GM23338 (cell line): ENCODE measurements around the gene XPC. TPM values are rescaled to one million over a fixed set of nuclear protein-coding genes. Genes with fewer than 3 reads are reported as not detected.

Source experiments
- ATAC-seq: fragments of 200-7000 bp; cut with Tn5 transposase; 3 replicates; pipeline ENCODE4 v1.9.1; 2020
- DNase-seq: peaks from one replicate; pipeline ENCODE4 v3.0.0-alpha.2; 2015; ENCODE audit warnings: low spot score
- H2AFZ ChIP-seq: fragments of 200-600 bp; sonication (generic); 2 replicates; pipeline ENCODE4 v1.8.0; 2016; ENCODE audit warnings: antibody characterized with exemption, mild to moderate bottlenecking, moderate library complexity
- H3F3A ChIP-seq: fragments of 200-600 bp; sonication (generic); replicated peaks from 2 replicates; pipeline ENCODE4 v1.8.0; 2017; ENCODE audit warnings: antibody characterized with exemption, mixed run types, low read depth
- H3K27ac ChIP-seq: fragments of 200-600 bp; sonication (generic); 2 replicates; pipeline ENCODE4 v1.6.1; 2016; ENCODE audit warnings: low read depth
- H3K27me3 ChIP-seq: fragments of 200-600 bp; sonication (generic); 2 replicates; pipeline ENCODE4 v1.8.0; 2016; ENCODE audit warnings: mild to moderate bottlenecking, mixed run types, moderate library complexity; ENCODE audit not compliant: insufficient read depth
- H3K36me3 ChIP-seq: fragments of 200-600 bp; sonication (generic); 2 replicates; pipeline ENCODE4 v1.8.0; 2016; ENCODE audit warnings: mild to moderate bottlenecking; ENCODE audit not compliant: insufficient read depth
- H3K4me1 ChIP-seq: fragments of 200-600 bp; sonication (generic); 2 replicates; pipeline ENCODE4 v1.8.0; 2016; ENCODE audit warnings: mild to moderate bottlenecking, moderate library complexity; ENCODE audit not compliant: insufficient read depth
- H3K4me2 ChIP-seq: fragments of 200-600 bp; sonication (generic); 2 replicates; pipeline ENCODE4 v1.7.1; 2017; ENCODE audit warnings: mixed run types
- H3K4me3 ChIP-seq: fragments of 200-600 bp; sonication (generic); 2 replicates; pipeline ENCODE4 v1.6.1; 2016; ENCODE audit warnings: mixed run types
- H3K79me2 ChIP-seq: fragments of 200-600 bp; sonication (generic); replicated peaks from 2 replicates; pipeline ENCODE4 v1.8.0; 2017; ENCODE audit warnings: mild to moderate bottlenecking; ENCODE audit not compliant: insufficient read depth
- H3K9me2 ChIP-seq: fragments of 200-600 bp; sonication (generic); 2 replicates; pipeline ENCODE4 v1.8.0; 2017; ENCODE audit not compliant: insufficient read depth
- H4K20me1 ChIP-seq: fragments of 200-600 bp; sonication (generic); replicated peaks from 2 replicates; pipeline ENCODE4 v1.8.0; 2017; ENCODE audit warnings: mild to moderate bottlenecking; ENCODE audit not compliant: insufficient read depth
- H3K27ac Mint-ChIP-seq: 2 replicates; pipeline ENCODE4 v1.8.0; 2020; ENCODE audit warnings: inconsistent platforms, mild to moderate bottlenecking, moderate library complexity, mixed read lengths
- H3K27me3 Mint-ChIP-seq: 3 replicates; pipeline ENCODE4 v1.8.0; 2022; ENCODE audit warnings: low read depth, mild to moderate bottlenecking, moderate library complexity, mixed read lengths, inconsistent platforms; ENCODE audit not compliant: insufficient read depth, poor library complexity
- H3K36me3 Mint-ChIP-seq: 3 replicates; pipeline ENCODE4 v1.8.0; 2021; ENCODE audit warnings: low read depth, mild to moderate bottlenecking, inconsistent platforms, moderate library complexity, mixed read lengths
- H3K4me1 Mint-ChIP-seq: 3 replicates; pipeline ENCODE4 v1.8.0; 2020; ENCODE audit warnings: mild to moderate bottlenecking, inconsistent platforms, mixed read lengths
- H3K4me3 Mint-ChIP-seq: 3 replicates; pipeline ENCODE4 v1.8.0; 2021; ENCODE audit warnings: moderate library complexity, mild to moderate bottlenecking, inconsistent platforms, mixed read lengths
- H3K9me3 Mint-ChIP-seq: 3 replicates; pipeline ENCODE4 v1.8.0; 2020; ENCODE audit warnings: moderate library complexity, mild to moderate bottlenecking, inconsistent platforms, mixed read lengths
- CREB1 ChIP-seq: fragments of 250-450 bp; sonication (Bioruptor Pico); IDR thresholded peaks from 2 replicates; pipeline ENCODE4 v1.5.0; 2020; ENCODE audit warnings: low read depth, mild to moderate bottlenecking, moderate library complexity
- CTCF ChIP-seq, 2 experiments: fragments of 200-600 bp in 1 of 2; sonication (generic) in 1 of 2; conservative IDR thresholded peaks; 2 replicates each; pipeline versions ENCODE4 v1.5.1 to v1.6.1; 2016 to 2017; ENCODE audit warnings: antibody characterized with exemption in 2 of 2, low read depth in 2 of 2, mild to moderate bottlenecking in 2 of 2, moderate library complexity in 1 of 2
- EZH2 ChIP-seq: fragments of 200-600 bp; sonication (generic); IDR thresholded peaks from one replicate; pipeline ENCODE4 v1.8.0; 2017; ENCODE audit warnings: antibody characterized with exemption, mild to moderate bottlenecking, low read depth; ENCODE audit not compliant: unreplicated experiment
- EZH2phosphoT487 ChIP-seq: fragments of 200-600 bp; sonication (generic); IDR thresholded peaks from one replicate; pipeline ENCODE4 v1.8.1; 2018; ENCODE audit warnings: antibody characterized with exemption; ENCODE audit not compliant: unreplicated experiment
- JUNB ChIP-seq: IDR thresholded peaks from one replicate; pipeline ENCODE4 v1.6.1; 2016; ENCODE audit warnings: antibody characterized with exemption; ENCODE audit not compliant: unreplicated experiment
- NANOG ChIP-seq: IDR thresholded peaks from 2 replicates; pipeline ENCODE4 v1.6.1; 2016; ENCODE audit warnings: antibody characterized with exemption, borderline replicate concordance
- POLR2AphosphoS5 ChIP-seq: IDR thresholded peaks from 2 replicates; pipeline ENCODE4 v1.6.1; 2016; ENCODE audit warnings: antibody characterized with exemption, low read depth
- STAT1 ChIP-seq: IDR thresholded peaks from one replicate; pipeline ENCODE4 v1.6.1; 2016; ENCODE audit warnings: antibody characterized with exemption; ENCODE audit not compliant: unreplicated experiment
- ZNF114 ChIP-seq: fragments of 250-450 bp; sonication (Bioruptor Pico); IDR thresholded peaks from 2 replicates; pipeline ENCODE4 v1.5.0; 2020; ENCODE audit warnings: mild to moderate bottlenecking, moderate library complexity
- ZNF331 ChIP-seq: fragments of 250-450 bp; sonication (Bioruptor Pico); IDR thresholded peaks from 2 replicates; pipeline ENCODE4 v1.5.0; 2020; ENCODE audit warnings: low read depth, mild to moderate bottlenecking, moderate library complexity
- ZNF462 ChIP-seq: fragments of 250-450 bp; sonication (Bioruptor Pico); IDR thresholded peaks from 2 replicates; pipeline ENCODE4 v1.5.0; 2020; ENCODE audit warnings: mild to moderate bottlenecking, moderate library complexity
- polyA plus RNA-seq: library from polyadenylated mRNA; unstranded; fragments of >200 nt; fragmentation: Nextera tagmentation; extraction: Ambion mirVana; gene quantifications from 2 replicates; pipeline ENCODE4 v1.2.1, GENCODE V29; 2016
- total RNA-seq: library from RNA; depleted of rRNA; stranded (reverse); fragments of >200 nt; shearing (Covaris generic); gene quantifications from 2 replicates; pipeline ENCODE4 v1.2.3, GENCODE V29; 2014
- TF ChIP-seq, protein P1 (sequence below): IDR thresholded peaks from one replicate; pipeline ENCODE4 v1.6.1; 2018; ENCODE audit warnings: antibody characterized with exemption; ENCODE audit not compliant: unreplicated experiment
- TF ChIP-seq, protein P2 (sequence below): IDR thresholded peaks from 2 replicates; pipeline ENCODE4 v1.6.1; 2016; ENCODE audit warnings: antibody characterized with exemption

Gene XPC
- total and polyA plus RNA-seq, 2 experiments from 2014 or later = 34.9 to 41.5 TPM

GRCh38 chr3:14223595-14223994, 45.2 kb upstream of the XPC start:
- no peak overlapping the region for H3K4me3 ChIP-seq
- H3K4me1 ChIP-seq = peaks cover 5% of the 10 kb centered on the region
- no peak overlapping the region for H3K4me2 ChIP-seq
- H3K9me3 Mint-ChIP-seq = peaks cover 23% of the 10 kb centered on the region
- H3K27ac ChIP-seq = no peak overlapping the region
- TF ChIP-seq CREB1 (CRISPR knock-in tag) (no peak), JUNB (no peak), STAT1 (no peak), EZH2 (no peak), ZNF114 (CRISPR knock-in tag) (no peak), ZNF331 (CRISPR knock-in tag) (no peak), POLR2AphosphoS5 (no peak), EZH2phosphoT487 (no peak), ZNF462 (no peak), NANOG (no peak), CTCF (conservative IDR thresholded peaks at IDR 0.05; ENCODE audit: low read depth in 2 of 2) (no peak)
- TF ChIP-seq, protein P1, sequence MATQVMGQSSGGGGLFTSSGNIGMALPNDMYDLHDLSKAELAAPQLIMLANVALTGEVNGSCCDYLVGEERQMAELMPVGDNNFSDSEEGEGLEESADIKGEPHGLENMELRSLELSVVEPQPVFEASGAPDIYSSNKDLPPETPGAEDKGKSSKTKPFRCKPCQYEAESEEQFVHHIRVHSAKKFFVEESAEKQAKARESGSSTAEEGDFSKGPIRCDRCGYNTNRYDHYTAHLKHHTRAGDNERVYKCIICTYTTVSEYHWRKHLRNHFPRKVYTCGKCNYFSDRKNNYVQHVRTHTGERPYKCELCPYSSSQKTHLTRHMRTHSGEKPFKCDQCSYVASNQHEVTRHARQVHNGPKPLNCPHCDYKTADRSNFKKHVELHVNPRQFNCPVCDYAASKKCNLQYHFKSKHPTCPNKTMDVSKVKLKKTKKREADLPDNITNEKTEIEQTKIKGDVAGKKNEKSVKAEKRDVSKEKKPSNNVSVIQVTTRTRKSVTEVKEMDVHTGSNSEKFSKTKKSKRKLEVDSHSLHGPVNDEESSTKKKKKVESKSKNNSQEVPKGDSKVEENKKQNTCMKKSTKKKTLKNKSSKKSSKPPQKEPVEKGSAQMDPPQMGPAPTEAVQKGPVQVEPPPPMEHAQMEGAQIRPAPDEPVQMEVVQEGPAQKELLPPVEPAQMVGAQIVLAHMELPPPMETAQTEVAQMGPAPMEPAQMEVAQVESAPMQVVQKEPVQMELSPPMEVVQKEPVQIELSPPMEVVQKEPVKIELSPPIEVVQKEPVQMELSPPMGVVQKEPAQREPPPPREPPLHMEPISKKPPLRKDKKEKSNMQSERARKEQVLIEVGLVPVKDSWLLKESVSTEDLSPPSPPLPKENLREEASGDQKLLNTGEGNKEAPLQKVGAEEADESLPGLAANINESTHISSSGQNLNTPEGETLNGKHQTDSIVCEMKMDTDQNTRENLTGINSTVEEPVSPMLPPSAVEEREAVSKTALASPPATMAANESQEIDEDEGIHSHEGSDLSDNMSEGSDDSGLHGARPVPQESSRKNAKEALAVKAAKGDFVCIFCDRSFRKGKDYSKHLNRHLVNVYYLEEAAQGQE = no peak
- TF ChIP-seq, protein P2, sequence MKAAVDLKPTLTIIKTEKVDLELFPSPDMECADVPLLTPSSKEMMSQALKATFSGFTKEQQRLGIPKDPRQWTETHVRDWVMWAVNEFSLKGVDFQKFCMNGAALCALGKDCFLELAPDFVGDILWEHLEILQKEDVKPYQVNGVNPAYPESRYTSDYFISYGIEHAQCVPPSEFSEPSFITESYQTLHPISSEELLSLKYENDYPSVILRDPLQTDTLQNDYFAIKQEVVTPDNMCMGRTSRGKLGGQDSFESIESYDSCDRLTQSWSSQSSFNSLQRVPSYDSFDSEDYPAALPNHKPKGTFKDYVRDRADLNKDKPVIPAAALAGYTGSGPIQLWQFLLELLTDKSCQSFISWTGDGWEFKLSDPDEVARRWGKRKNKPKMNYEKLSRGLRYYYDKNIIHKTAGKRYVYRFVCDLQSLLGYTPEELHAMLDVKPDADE = no peak
- 0 out of 3 replicates have a peak, but pooled peaks cover 3% of the 10 kb centered on the region for H3K36me3 Mint-ChIP-seq
- H3K9me2 ChIP-seq = 0 out of 2 replicates have a peak, but pooled peaks cover 7% of the 10 kb centered on the region
- no peaks in the 10 kb centered on the region for H3F3A ChIP-seq
- H3K36me3 ChIP-seq = no peaks in the 10 kb centered on the region; the same call in 1 of the 2 replicates
- no peak overlapping the region for H3K4me3 Mint-ChIP-seq
- peaks cover 30% of the 10 kb centered on the region for H3K4me1 Mint-ChIP-seq
- H3K27me3 Mint-ChIP-seq = no peaks in the 10 kb centered on the region
- DNase-seq (no peak), ATAC-seq (no peak)
- no peak overlapping the region for H3K27ac Mint-ChIP-seq
- no peaks in the 10 kb centered on the region for H4K20me1 ChIP-seq
- no peak overlapping the region for H2AFZ ChIP-seq
- no peaks in the 10 kb centered on the region for H3K27me3 ChIP-seq
- no peaks in the 10 kb centered on the region for H3K79me2 ChIP-seq
